HUES64 (cell line): Measurements from ENCODE around the gene PIGR.

Experiments used
- H3K27ac ChIP-seq: 2 replicates; pipeline ENCODE4 v1.7.0; 2013; ENCODE audit warnings: low read depth, low read length, inconsistent platforms
- H3K27me3 ChIP-seq: 2 replicates; pipeline ENCODE4 v1.6.1; 2013; ENCODE audit warnings: mild to moderate bottlenecking, low read length; ENCODE audit not compliant: insufficient read depth
- H3K36me3 ChIP-seq: 2 replicates; pipeline ENCODE4 v1.6.1; 2013; ENCODE audit warnings: mild to moderate bottlenecking, low read length; ENCODE audit not compliant: insufficient read depth
- H3K4me1 ChIP-seq: 2 replicates; pipeline ENCODE4 v1.6.1; 2013; ENCODE audit warnings: mild to moderate bottlenecking, low read length, moderate library complexity; ENCODE audit not compliant: insufficient read depth
- H3K4me3 ChIP-seq: 2 replicates; pipeline ENCODE4 v1.5.1; 2013; ENCODE audit warnings: mild to moderate bottlenecking, low read length, moderate library complexity
- H3K9ac ChIP-seq: 2 replicates; pipeline ENCODE4 v1.6.1; 2013; ENCODE audit warnings: mild to moderate bottlenecking, low read depth, low read length
- H3K9me3 ChIP-seq: 2 replicates; pipeline ENCODE4 v1.6.1; 2013; ENCODE audit warnings: low read depth, low read length; ENCODE audit not compliant: insufficient read depth
- WGBS: fragments of 150-250, 120-280 bp; methylation state at CpG from one replicate; pipeline ENCODE4 v1.1.7; 2013; ENCODE audit warnings: missing lambda C conversion rate; 5-methylcytosine and 5-hydroxymethylcytosine counted together

PIGR gene

DNA sequence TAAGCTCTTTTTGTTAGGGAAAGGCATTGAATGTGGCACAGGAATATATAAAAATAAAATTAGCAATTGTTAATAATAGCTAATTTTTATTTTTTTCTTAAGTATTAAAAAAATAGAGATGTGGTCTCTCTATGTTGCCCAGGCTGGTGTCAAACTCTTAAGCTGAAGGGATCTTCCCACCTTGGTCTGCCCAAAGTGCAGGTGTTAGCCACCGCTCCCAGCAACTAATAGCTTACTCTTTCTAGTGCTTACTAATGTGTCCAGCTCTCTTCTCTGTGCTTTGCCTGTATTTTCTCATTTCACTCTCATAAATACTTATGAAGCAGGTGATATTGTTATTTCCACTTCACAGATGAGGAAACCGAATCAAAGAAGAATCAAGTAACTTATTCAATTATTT lies 62.4 kb downstream of the PIGR start:
- H3K36me3 ChIP-seq, result no peaks in the 10 kb centered on the region
- no peak overlapping the region for H3K27ac ChIP-seq
- H3K9me3 ChIP-seq, result 0 out of 2 replicates have a peak, but pooled peaks cover 3% of the 10 kb centered on the region
- no peak overlapping the region for H3K9ac ChIP-seq
- 94% methylated on average over 2 of the region's 2 CpGs for WGBS
- H3K4me3 ChIP-seq, result no peak overlapping the region
- H3K27me3 ChIP-seq, result no peaks in the 10 kb centered on the region
- H3K4me1 ChIP-seq, result no peaks in the 10 kb centered on the region

DNA sequence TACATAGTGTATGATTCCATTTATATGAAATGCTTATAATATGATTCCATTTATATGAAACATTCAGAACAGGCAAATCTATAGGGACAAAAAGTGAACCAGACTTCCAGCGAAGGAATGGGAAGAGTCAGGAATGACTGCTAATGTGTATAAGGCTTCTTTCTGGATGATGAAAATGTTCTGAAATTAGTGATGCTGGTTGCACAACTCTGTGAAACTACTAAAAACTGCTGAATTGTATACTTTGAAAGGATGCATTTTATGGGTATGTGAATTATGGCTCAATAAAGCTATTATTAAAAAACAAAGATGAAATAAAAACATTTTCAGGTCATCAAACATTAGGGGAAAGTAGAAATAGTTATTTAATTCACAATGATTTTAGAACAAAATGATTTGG lies 63.1 kb downstream of the PIGR start:
- no peaks in the 10 kb centered on the region for H3K27me3 ChIP-seq
- H3K36me3 ChIP-seq, result no peaks in the 10 kb centered on the region
- H3K9ac ChIP-seq, result no peak overlapping the region
- H3K9me3 ChIP-seq, result peaks cover 10% of the 10 kb centered on the region
- no peaks in the 10 kb centered on the region for H3K4me1 ChIP-seq
- H3K4me3 ChIP-seq, result no peak overlapping the region
- H3K27ac ChIP-seq, result no peak overlapping the region
- 94% methylated on average over 1 of the region's 1 CpG for WGBS

GRCh38 chr1:206882555-206882954 lies 63.7 kb downstream of the PIGR start:
- Histone ChIP-seq H3K4me1 (no peaks in the 10 kb centered on the region), H3K9me3 (peaks cover 14% of the 10 kb centered on the region), H3K36me3 (no peaks in the 10 kb centered on the region), H3K4me3 (no peak overlapping the region), H3K27ac (no peak overlapping the region), H3K9ac (no peak overlapping the region), H3K27me3 (no peaks in the 10 kb centered on the region)
- WGBS, result 74% methylated on average over 2 of the region's 3 CpGs

DNA sequence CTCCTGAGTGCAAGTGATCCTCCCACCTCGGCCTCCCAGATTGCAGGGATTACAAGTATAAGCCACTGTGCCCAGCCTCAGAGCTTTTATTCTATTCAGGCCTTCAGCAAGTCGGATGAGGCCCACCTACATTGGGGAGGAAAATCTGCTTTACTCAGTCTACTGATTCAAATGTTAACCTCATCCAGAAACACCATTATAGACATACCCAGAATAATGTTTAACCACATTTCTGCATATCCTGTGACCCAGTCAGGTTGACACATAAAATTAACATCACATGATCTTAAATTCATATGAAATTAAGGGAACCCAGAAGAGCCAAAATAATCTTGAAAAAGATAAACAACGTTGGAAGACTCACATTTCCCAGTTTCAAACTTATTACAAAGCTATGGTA lies 66.0 kb downstream of the PIGR start:
- H3K4me3 ChIP-seq, result no peak overlapping the region
- H3K9ac ChIP-seq, result no peak overlapping the region
- H3K27ac ChIP-seq, result no peak overlapping the region
- no peaks in the 10 kb centered on the region for H3K4me1 ChIP-seq
- peaks cover 20% of the 10 kb centered on the region for H3K9me3 ChIP-seq
- no peaks in the 10 kb centered on the region for H3K36me3 ChIP-seq
- no peaks in the 10 kb centered on the region for H3K27me3 ChIP-seq
- 86% methylated on average over 3 of the region's 3 CpGs for WGBS
